MM.1S (cell line): ENCODE data around the gene PPFIA2.

Experiments
- EZH2 ChIP-seq: fragments of 300-600 bp; sonication (generic); optimal IDR thresholded peaks from 2 replicates; pipeline ENCODE3; 2017; ENCODE audit warnings: low read depth, mild to moderate bottlenecking, antibody characterized with exemption, low read length, mixed read lengths
- EZH2phosphoT487 ChIP-seq: fragments of 300-600 bp; sonication (generic); IDR thresholded peaks from 2 replicates; pipeline ENCODE4 v1.6.1; 2018; ENCODE audit warnings: antibody characterized with exemption, low read length
- TF ChIP-seq, protein P1 (sequence below): fragments of 300-600 bp; sonication (generic); IDR thresholded peaks from 2 replicates; pipeline ENCODE4 v1.5.1; 2016; ENCODE audit warnings: antibody characterized with exemption, low read length, mixed read lengths

DNA sequence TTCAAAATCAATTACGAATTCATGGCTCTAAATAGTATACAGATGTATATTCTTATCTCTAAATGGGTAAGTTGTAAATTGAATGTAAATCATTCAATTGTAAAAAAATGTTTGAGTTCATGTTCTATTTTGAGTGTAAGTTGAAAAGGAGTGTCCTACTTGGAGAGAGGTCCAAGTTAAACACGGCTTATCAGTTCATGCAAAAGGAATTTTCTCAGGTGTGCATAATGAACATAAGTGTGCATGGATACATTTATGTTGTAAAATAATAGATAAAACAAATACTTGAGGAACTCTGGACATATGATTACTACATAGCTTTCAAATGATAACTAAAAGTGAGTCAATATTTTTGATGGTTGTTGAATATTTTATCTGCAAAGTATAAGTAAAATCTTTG, 79.5 kb downstream of the PPFIA2 start:
- TF ChIP-seq, protein P1, sequence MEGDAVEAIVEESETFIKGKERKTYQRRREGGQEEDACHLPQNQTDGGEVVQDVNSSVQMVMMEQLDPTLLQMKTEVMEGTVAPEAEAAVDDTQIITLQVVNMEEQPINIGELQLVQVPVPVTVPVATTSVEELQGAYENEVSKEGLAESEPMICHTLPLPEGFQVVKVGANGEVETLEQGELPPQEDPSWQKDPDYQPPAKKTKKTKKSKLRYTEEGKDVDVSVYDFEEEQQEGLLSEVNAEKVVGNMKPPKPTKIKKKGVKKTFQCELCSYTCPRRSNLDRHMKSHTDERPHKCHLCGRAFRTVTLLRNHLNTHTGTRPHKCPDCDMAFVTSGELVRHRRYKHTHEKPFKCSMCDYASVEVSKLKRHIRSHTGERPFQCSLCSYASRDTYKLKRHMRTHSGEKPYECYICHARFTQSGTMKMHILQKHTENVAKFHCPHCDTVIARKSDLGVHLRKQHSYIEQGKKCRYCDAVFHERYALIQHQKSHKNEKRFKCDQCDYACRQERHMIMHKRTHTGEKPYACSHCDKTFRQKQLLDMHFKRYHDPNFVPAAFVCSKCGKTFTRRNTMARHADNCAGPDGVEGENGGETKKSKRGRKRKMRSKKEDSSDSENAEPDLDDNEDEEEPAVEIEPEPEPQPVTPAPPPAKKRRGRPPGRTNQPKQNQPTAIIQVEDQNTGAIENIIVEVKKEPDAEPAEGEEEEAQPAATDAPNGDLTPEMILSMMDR: no peak
- TF ChIP-seq EZH2 (no peak), EZH2phosphoT487 (no peak)
